ENCODE measurements around the gene RETREG1.

GRCh38 chr5:16625096-16625495 is 8.3 kb upstream of the RETREG1 start:
- TF ChIP-seq GABPA (IDR thresholded peaks at IDR 0.05; ENCODE audit: low read depth) (no peak), TAF1 (IDR thresholded peaks at IDR 0.05; ENCODE audit: borderline replicate concordance, low read depth, low read length) (no peak), RFX5 (IDR thresholded peaks at IDR 0.05; ENCODE audit: low read length) (no peak), CTCF (IDR thresholded peaks at IDR 0.05) (no peak), REST (IDR thresholded peaks at IDR 0.05; ENCODE audit: low read depth, low read length) (no peak), POLR2AphosphoS5 (IDR thresholded peaks at IDR 0.05; ENCODE audit: low read depth, low read length) (no peak), USF1 (IDR thresholded peaks at IDR 0.05; ENCODE audit: borderline replicate concordance, low read depth) (no peak), TEAD4 (IDR thresholded peaks at IDR 0.05; ENCODE audit: borderline replicate concordance, insufficient read depth) (no peak), SIN3A (IDR thresholded peaks at IDR 0.05; ENCODE audit: borderline replicate concordance, low read depth, low read length) (no peak), EZH2phosphoT487 (IDR thresholded peaks at IDR 0.05; ENCODE audit: borderline replicate concordance, low read depth) (no peak), USF2 (IDR thresholded peaks at IDR 0.05; ENCODE audit: borderline replicate concordance, low read depth, low read length) (no peak), PBX3 (IDR thresholded peaks at IDR 0.05) (no peak), RAD21 (IDR thresholded peaks at IDR 0.05; ENCODE audit: low read length) (no peak)

Measured in SK-N-SH (cell line).